ENCODE data around the gene MRPL10.
A peak's percentile ranks its signal among the peaks of the same experiment; 100 is the strongest.

Gene MRPL10

GRCh38 chr17:47829870-47830269, 1.5 kb downstream of the MRPL10 start:
- Histone ChIP-seq H3K9me2 (replicated peaks; ENCODE audit: insufficient read depth, low read length) (no peaks in the 10 kb centered on the region), H3K4me2 (ENCODE audit: low read depth, low read length, poor library complexity, severe bottlenecking) (peak overlapping the region; percentile 99), H3K4me3 (ENCODE audit: insufficient read depth, low read length, poor library complexity, severe bottlenecking) (no peak overlapping the region), H2AFZ (ENCODE audit: low read depth, low read length, severe bottlenecking) (no peak overlapping the region), H3K9me3 (ENCODE audit: insufficient read depth, low read length) (no peaks in the 10 kb centered on the region), H3K9ac (ENCODE audit: low read length) (peak overlapping the region; percentile 78; the same call in 1 of the 2 replicates), H3K27me3 (ENCODE audit: low read length) (no peaks in the 10 kb centered on the region), H3K79me2 (ENCODE audit: insufficient read depth, low read length) (peaks cover 14% of the 10 kb centered on the region), H4K20me1 (ENCODE audit: low read depth, low read length) (no peaks in the 10 kb centered on the region), H3F3A (ENCODE audit: insufficient read depth) (no peaks in the 10 kb centered on the region), H3K36me3 (ENCODE audit: low read length) (peaks cover 2% of the 10 kb centered on the region; the same call in 1 of the 2 replicates), H3K27ac (ENCODE audit: low read depth, low read length) (no peak overlapping the region)
- TF ChIP-seq EZH2phosphoT487 (conservative IDR thresholded peaks at IDR 0.05; ENCODE audit: low read length) = no peak
- TF ChIP-seq, protein P1, sequence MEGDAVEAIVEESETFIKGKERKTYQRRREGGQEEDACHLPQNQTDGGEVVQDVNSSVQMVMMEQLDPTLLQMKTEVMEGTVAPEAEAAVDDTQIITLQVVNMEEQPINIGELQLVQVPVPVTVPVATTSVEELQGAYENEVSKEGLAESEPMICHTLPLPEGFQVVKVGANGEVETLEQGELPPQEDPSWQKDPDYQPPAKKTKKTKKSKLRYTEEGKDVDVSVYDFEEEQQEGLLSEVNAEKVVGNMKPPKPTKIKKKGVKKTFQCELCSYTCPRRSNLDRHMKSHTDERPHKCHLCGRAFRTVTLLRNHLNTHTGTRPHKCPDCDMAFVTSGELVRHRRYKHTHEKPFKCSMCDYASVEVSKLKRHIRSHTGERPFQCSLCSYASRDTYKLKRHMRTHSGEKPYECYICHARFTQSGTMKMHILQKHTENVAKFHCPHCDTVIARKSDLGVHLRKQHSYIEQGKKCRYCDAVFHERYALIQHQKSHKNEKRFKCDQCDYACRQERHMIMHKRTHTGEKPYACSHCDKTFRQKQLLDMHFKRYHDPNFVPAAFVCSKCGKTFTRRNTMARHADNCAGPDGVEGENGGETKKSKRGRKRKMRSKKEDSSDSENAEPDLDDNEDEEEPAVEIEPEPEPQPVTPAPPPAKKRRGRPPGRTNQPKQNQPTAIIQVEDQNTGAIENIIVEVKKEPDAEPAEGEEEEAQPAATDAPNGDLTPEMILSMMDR (IDR thresholded peaks at IDR 0.05; ENCODE audit: insufficient read depth, low read length, poor library complexity, severe bottlenecking) = no peak

- no peaks in the 10 kb centered on the region for H3K9me2 ChIP-seq (replicated peaks; ENCODE audit: insufficient read depth, low read length)
- H3K27ac ChIP-seq (ENCODE audit: low read depth, low read length) = no peak overlapping the region
- TF ChIP-seq, protein P1 (IDR thresholded peaks at IDR 0.05; ENCODE audit: insufficient read depth, low read length, poor library complexity, severe bottlenecking) = no peak
- TF ChIP-seq EZH2phosphoT487 (conservative IDR thresholded peaks at IDR 0.05; ENCODE audit: low read length) = no peak
- no peaks in the 10 kb centered on the region for H3K9me3 ChIP-seq (ENCODE audit: insufficient read depth, low read length)
- no peak overlapping the region for H2AFZ ChIP-seq (ENCODE audit: low read depth, low read length, severe bottlenecking)
- no peaks in the 10 kb centered on the region for H3F3A ChIP-seq (ENCODE audit: insufficient read depth)
- peaks cover 2% of the 10 kb centered on the region; the same call in 1 of the 2 replicates for H3K36me3 ChIP-seq (ENCODE audit: low read length)
- no peak overlapping the region for H3K9ac ChIP-seq (ENCODE audit: low read length)
- H3K27me3 ChIP-seq (ENCODE audit: low read length) = no peaks in the 10 kb centered on the region
- H3K4me2 ChIP-seq (ENCODE audit: low read depth, low read length, poor library complexity, severe bottlenecking) = no peak overlapping the region
- H3K79me2 ChIP-seq (ENCODE audit: insufficient read depth, low read length) = peaks cover 12% of the 10 kb centered on the region; the same call in 1 of the 2 replicates
- no peaks in the 10 kb centered on the region for H4K20me1 ChIP-seq (ENCODE audit: low read depth, low read length)
- H3K4me3 ChIP-seq (ENCODE audit: insufficient read depth, low read length, poor library complexity, severe bottlenecking) = no peak overlapping the region
These were observed 7.8 kb downstream of the MRPL10 start for GRCh38 chr17:47823519-47823918.

GRCh38 chr17:47822785-47823184, 8.6 kb downstream of the MRPL10 start:
- TF ChIP-seq, protein P1 (IDR thresholded peaks at IDR 0.05; ENCODE audit: insufficient read depth, low read length, poor library complexity, severe bottlenecking) = no peak
- no peak for TF ChIP-seq EZH2phosphoT487 (conservative IDR thresholded peaks at IDR 0.05; ENCODE audit: low read length)

More at GRCh38 chr17:47822785-47823184, 8.6 kb downstream of the MRPL10 start:
- Histone ChIP-seq H3K9me3 (ENCODE audit: insufficient read depth, low read length) (no peaks in the 10 kb centered on the region), H3K4me3 (ENCODE audit: insufficient read depth, low read length, poor library complexity, severe bottlenecking) (no peak overlapping the region), H4K20me1 (ENCODE audit: low read depth, low read length) (no peaks in the 10 kb centered on the region), H3K79me2 (ENCODE audit: insufficient read depth, low read length) (peaks cover 12% of the 10 kb centered on the region; the same call in 1 of the 2 replicates), H3F3A (ENCODE audit: insufficient read depth) (no peaks in the 10 kb centered on the region), H3K9ac (ENCODE audit: low read length) (peak overlapping the region; percentile 80; the same call in 1 of the 2 replicates), H3K27ac (ENCODE audit: low read depth, low read length) (no peak overlapping the region), H2AFZ (ENCODE audit: low read depth, low read length, severe bottlenecking) (no peak overlapping the region), H3K36me3 (ENCODE audit: low read length) (peaks cover 2% of the 10 kb centered on the region; the same call in 1 of the 2 replicates), H3K4me2 (ENCODE audit: low read depth, low read length, poor library complexity, severe bottlenecking) (no peak overlapping the region), H3K9me2 (replicated peaks; ENCODE audit: insufficient read depth, low read length) (no peaks in the 10 kb centered on the region), H3K27me3 (ENCODE audit: low read length) (no peaks in the 10 kb centered on the region)

All from SU-DHL-6 (cell line).